Keratinocyte (primary cell): ENCODE data around the gene CNTNAP2. TPM values are rescaled to one million over a fixed set of nuclear protein-coding genes. Genes with fewer than 3 reads are reported as not detected.
"Not testable (repeated sequence)": the region's sequence is repeated elsewhere in the genome, so short reads cannot be mapped to it uniquely, and the experiment has no call there.

ENCODE experiments used
- DNase-seq: peaks from one replicate; pipeline ENCODE4 v3.0.0-alpha.2; 2011; ENCODE audit warnings: low read depth, missing footprints, low spot score
- FAIRE-seq: peaks from 2 replicates; lab custom pipeline; 2011; peaks lifted over from hg19 to GRCh38; lab: Jason Lieb, UNC
- H2AFZ ChIP-seq: 2 replicates; pipeline ENCODE4 v1.6.0; 2012; ENCODE audit warnings: low read length, control low read depth, inconsistent platforms; ENCODE audit not compliant: control insufficient read depth
- H3K27ac ChIP-seq: 2 replicates; pipeline ENCODE4 v1.5.1; 2011; ENCODE audit warnings: low read length; ENCODE audit not compliant: control insufficient read depth, insufficient read depth
- H3K27me3 ChIP-seq: 3 replicates; pipeline ENCODE4 v1.6.0; 2011; ENCODE audit warnings: low read length; ENCODE audit not compliant: control insufficient read depth, insufficient read depth; ENCODE audit errors: extremely low read depth
- H3K36me3 ChIP-seq, 2 experiments: 2 replicates in 1 of 2; 3 replicates in 1 of 2; pipeline ENCODE4 v1.5.1; 2011; ENCODE audit warnings: low read length in 2 of 2, mild to moderate bottlenecking in 1 of 2; ENCODE audit not compliant: control insufficient read depth in 2 of 2, insufficient read depth in 2 of 2; ENCODE audit errors: extremely low read depth in 1 of 2
- H3K4me1 ChIP-seq: 3 replicates; pipeline ENCODE4 v1.5.1; 2011; ENCODE audit warnings: low read length; ENCODE audit not compliant: control insufficient read depth, insufficient read depth; ENCODE audit errors: extremely low read depth
- H3K4me2 ChIP-seq: 3 replicates; pipeline ENCODE4 v1.6.0; 2011; ENCODE audit warnings: low read depth, low read length; ENCODE audit not compliant: control insufficient read depth, insufficient read depth; ENCODE audit errors: extremely low read depth
- H3K4me3 ChIP-seq, 3 experiments: fragments of 200-600 bp in 1 of 3; sonication (generic) in 1 of 3; 2 replicates in 2 of 3; 3 replicates in 1 of 3; pipeline ENCODE4 v1.5.1; 2011 to 2016; ENCODE audit warnings: low read length in 3 of 3, mild to moderate bottlenecking in 3 of 3, control low read depth in 2 of 3, inconsistent platforms in 1 of 3, low read depth in 1 of 3, mixed read lengths in 1 of 3, mixed run types in 1 of 3, moderate library complexity in 1 of 3; ENCODE audit not compliant: control insufficient read depth in 2 of 3, insufficient read depth in 2 of 3; ENCODE audit errors: extremely low read depth in 1 of 3
- H3K79me2 ChIP-seq: 2 replicates; pipeline ENCODE4 v1.6.0; 2012; ENCODE audit warnings: low read length; ENCODE audit not compliant: control insufficient read depth, insufficient read depth
- H3K9ac ChIP-seq: 3 replicates; pipeline ENCODE4 v1.6.0; 2011; ENCODE audit warnings: low read length; ENCODE audit not compliant: control insufficient read depth, insufficient read depth; ENCODE audit errors: extremely low read depth
- H3K9me1 ChIP-seq: 3 replicates; pipeline ENCODE4 v1.6.0; 2011; ENCODE audit warnings: low read length; ENCODE audit not compliant: control insufficient read depth, insufficient read depth; ENCODE audit errors: extremely low read depth
- H3K9me3 ChIP-seq: 2 replicates; pipeline ENCODE4 v1.5.1; 2012; ENCODE audit warnings: low read depth, low read length; ENCODE audit not compliant: control insufficient read depth
- H4K20me1 ChIP-seq: 3 replicates; pipeline ENCODE4 v1.6.0; 2011; ENCODE audit warnings: low read length; ENCODE audit not compliant: control insufficient read depth, insufficient read depth; ENCODE audit errors: extremely low read depth
- EZH2 ChIP-seq: IDR thresholded peaks from one replicate; pipeline ENCODE4 v1.6.1; 2012; ENCODE audit warnings: inconsistent platforms, mild to moderate bottlenecking, low read length, moderate library complexity
- dilution Hi-C: fragments of 300-500 bp; cut with MboI; formaldehyde crosslinking; loops from one replicate; pipeline ENCODE4 v1.7.0; 2020; ENCODE audit warnings: low sequenced_read_pairs; ENCODE audit not compliant: extremely low pct_ligation_motif_present
- polyA plus RNA-seq, 5 experiments: library from polyadenylated mRNA; depleted of rRNA in 3 of 5; stranded (reverse) in 3 of 5; stranded (forward) in 1 of 5; unstranded in 1 of 5; fragments of >200 nt; gene quantifications; 1 replicate in 1 of 5; 2 replicates in 3 of 5; 3 replicates in 1 of 5; pipeline versions ENCODE4 v1.2.1 to v1.2.3, GENCODE V29; 2011 to 2012; ENCODE audit warnings: missing spikeins in 2 of 5, low read depth in 1 of 5, low replicate concordance in 1 of 5
- TF ChIP-seq, protein P1 (sequence below), 3 experiments: IDR thresholded peaks in 1 of 3; conservative IDR thresholded peaks in 1 of 3; optimal IDR thresholded peaks in 1 of 3; 2 replicates in 2 of 3; 3 replicates in 1 of 3; pipeline versions ENCODE3 to v1.5.1; 2011; ENCODE audit warnings: low read length in 3 of 3, mild to moderate bottlenecking in 3 of 3, moderate library complexity in 2 of 3, control low read depth in 1 of 3, inconsistent platforms in 1 of 3; ENCODE audit not compliant: insufficient read depth in 2 of 3; ENCODE audit errors: extremely low read depth in 1 of 3

CNTNAP2 gene
- polyA plus RNA-seq, 1 donor (not counting 4 experiments of a cell fraction or from before 2014, with no cell fraction given): 1.4 TPM

DNA sequence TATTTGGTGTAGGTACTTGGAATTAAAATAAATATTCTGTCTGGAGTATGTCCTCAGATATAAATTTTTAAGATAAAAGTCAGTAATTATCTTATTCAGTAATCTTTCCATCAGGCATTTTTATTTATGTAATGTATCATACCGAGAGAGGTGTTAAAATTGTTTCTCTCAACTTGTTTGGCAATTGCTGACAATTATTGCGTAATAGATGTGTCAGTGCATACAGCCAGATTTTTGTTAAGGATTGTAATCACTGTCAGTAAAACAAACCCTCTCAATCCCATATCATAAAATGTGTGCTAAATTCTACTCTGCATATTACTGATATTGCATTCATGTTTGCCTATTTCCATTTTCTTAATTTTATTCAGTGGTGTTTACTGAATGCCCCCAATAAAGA is 69.2 kb downstream of the CNTNAP2 start:
- dilution Hi-C loops: no loop called here
- no peaks in the 10 kb centered on the region for H3K4me1 ChIP-seq
- no peaks in the 10 kb centered on the region for H3K27me3 ChIP-seq
- FAIRE-seq (no peak), DNase-seq (no peak)
- TF ChIP-seq, protein P1, sequence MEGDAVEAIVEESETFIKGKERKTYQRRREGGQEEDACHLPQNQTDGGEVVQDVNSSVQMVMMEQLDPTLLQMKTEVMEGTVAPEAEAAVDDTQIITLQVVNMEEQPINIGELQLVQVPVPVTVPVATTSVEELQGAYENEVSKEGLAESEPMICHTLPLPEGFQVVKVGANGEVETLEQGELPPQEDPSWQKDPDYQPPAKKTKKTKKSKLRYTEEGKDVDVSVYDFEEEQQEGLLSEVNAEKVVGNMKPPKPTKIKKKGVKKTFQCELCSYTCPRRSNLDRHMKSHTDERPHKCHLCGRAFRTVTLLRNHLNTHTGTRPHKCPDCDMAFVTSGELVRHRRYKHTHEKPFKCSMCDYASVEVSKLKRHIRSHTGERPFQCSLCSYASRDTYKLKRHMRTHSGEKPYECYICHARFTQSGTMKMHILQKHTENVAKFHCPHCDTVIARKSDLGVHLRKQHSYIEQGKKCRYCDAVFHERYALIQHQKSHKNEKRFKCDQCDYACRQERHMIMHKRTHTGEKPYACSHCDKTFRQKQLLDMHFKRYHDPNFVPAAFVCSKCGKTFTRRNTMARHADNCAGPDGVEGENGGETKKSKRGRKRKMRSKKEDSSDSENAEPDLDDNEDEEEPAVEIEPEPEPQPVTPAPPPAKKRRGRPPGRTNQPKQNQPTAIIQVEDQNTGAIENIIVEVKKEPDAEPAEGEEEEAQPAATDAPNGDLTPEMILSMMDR (optimal IDR thresholded peaks at IDR 0.05 in 1 of 3, IDR thresholded peaks at IDR 0.05 in 1 of 3, conservative IDR thresholded peaks at IDR 0.05 in 1 of 3; ENCODE audit: extremely low read depth in 1 of 3, insufficient read depth in 2 of 3, low read length in 3 of 3): no peak
- TF ChIP-seq EZH2: no peak
- H3K4me2 ChIP-seq: no peak overlapping the region
- no peak overlapping the region for H2AFZ ChIP-seq
- no peaks in the 10 kb centered on the region for H3K36me3 ChIP-seq
- no peak overlapping the region for H3K27ac ChIP-seq
- no peaks in the 10 kb centered on the region for H3K9me1 ChIP-seq
- no peaks in the 10 kb centered on the region for H4K20me1 ChIP-seq
- H3K79me2 ChIP-seq: no peaks in the 10 kb centered on the region
- H3K4me3 ChIP-seq: no peak overlapping the region
- no peak overlapping the region for H3K9ac ChIP-seq
- no peaks in the 10 kb centered on the region for H3K9me3 ChIP-seq

DNA sequence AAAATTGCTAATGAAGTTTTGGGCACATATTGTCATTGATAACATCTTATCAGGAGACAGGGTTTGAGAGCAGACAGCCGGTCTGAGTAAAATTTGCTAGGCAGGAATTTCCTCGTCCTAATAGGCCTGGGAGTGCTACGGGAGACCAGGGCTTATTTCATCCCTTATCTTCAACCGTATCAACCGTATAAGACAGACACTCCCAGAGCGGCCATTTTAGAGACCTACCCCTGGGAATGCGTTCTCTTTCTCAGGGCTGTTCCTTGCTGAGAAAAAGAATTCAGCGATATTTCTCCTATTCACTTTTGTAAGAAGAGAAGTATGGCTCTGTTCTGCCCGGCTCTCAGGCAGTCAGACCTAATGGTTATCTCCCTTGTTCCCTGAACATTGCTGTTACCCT is 74.8 kb downstream of the CNTNAP2 start:
- H3K4me3 ChIP-seq, H3K9me3 ChIP-seq, H3K79me2 ChIP-seq, H3K27me3 ChIP-seq, H3K27ac ChIP-seq, H2AFZ ChIP-seq, H3K36me3 ChIP-seq, DNase-seq, dilution Hi-C loops, H3K9me1 ChIP-seq, H3K4me2 ChIP-seq, H3K4me1 ChIP-seq, H4K20me1 ChIP-seq, H3K9ac ChIP-seq, FAIRE-seq: not testable (repeated sequence)

DNA sequence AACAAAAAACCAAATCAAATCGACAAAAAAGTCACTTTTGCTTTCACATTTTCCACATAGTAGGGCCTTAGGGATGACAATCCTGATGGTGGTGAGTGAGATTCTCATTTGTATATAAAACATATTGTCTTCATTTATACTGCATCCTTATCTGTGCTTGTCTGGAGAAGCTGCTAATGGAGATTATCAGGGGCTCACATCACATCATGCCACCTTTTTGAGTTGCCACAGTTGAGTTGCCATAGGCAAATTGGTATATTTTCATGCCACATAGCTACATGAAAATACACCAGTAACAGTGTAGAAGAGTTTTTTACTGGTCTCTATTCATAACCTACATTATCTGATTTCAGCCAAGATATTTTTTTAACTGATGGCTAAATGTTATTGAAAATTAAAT is 85.3 kb downstream of the CNTNAP2 start:
- Histone ChIP-seq H3K36me3 (no peaks in the 10 kb centered on the region), H2AFZ (no peak overlapping the region), H3K4me3 (no peak overlapping the region), H3K9ac (no peak overlapping the region), H3K27ac (no peak overlapping the region), H3K9me1 (no peaks in the 10 kb centered on the region), H3K27me3 (no peaks in the 10 kb centered on the region), H3K9me3 (no peaks in the 10 kb centered on the region), H3K79me2 (no peaks in the 10 kb centered on the region), H3K4me2 (no peak overlapping the region), H4K20me1 (no peaks in the 10 kb centered on the region), H3K4me1 (no peaks in the 10 kb centered on the region)
- dilution Hi-C loops: no loop called here
- TF ChIP-seq EZH2: no peak
- TF ChIP-seq, protein P1 (optimal IDR thresholded peaks at IDR 0.05 in 1 of 3, IDR thresholded peaks at IDR 0.05 in 1 of 3, conservative IDR thresholded peaks at IDR 0.05 in 1 of 3; ENCODE audit: extremely low read depth in 1 of 3, insufficient read depth in 2 of 3, low read length in 3 of 3): no peak
- DNase-seq (no peak), FAIRE-seq (no peak)
